GM13976 (cell line): ENCODE measurements around the gene TPRX2.

Experiments used
- DNase-seq: peaks from one replicate; pipeline ENCODE4 v3.0.0; 2012; ENCODE audit warnings: low spot score
- in situ Hi-C: fragments of 300-500 bp; cut with MboI; formaldehyde crosslinking; loops from one replicate; pipeline ENCODE4 v1.12.0; 2022; ENCODE audit warnings: low sequenced_read_pairs, mixed read lengths, inconsistent platforms; ENCODE audit not compliant: unreplicated experiment
- TF ChIP-seq, protein P1 (sequence below): IDR thresholded peaks from 2 replicates; pipeline ENCODE4 v1.5.1; 2012; ENCODE audit warnings: borderline replicate concordance, mild to moderate bottlenecking; ENCODE audit not compliant: insufficient read depth; ENCODE audit errors: extremely low read depth, missing control alignments, control extremely low read depth

Gene TPRX2

DNA sequence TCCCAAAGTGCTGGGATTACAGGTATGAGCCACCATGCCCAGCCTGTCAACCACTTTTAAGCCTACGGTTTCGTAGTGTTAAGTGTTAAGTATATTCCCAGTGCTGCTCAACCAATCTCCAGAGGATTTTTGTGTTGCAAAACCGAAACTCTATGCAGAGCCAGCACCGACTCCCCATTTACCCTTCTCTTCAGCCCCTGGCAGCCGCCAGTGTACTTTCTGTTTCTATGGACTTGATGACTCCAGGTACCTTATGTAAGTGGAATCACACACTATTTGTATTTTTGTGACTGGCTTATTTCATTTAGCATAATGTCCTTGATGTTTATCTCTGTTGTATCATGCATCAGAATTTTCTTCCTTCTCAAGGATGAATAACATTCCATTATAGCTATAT is 26.0 kb downstream of the TPRX2 start:
- TF ChIP-seq, protein P1, sequence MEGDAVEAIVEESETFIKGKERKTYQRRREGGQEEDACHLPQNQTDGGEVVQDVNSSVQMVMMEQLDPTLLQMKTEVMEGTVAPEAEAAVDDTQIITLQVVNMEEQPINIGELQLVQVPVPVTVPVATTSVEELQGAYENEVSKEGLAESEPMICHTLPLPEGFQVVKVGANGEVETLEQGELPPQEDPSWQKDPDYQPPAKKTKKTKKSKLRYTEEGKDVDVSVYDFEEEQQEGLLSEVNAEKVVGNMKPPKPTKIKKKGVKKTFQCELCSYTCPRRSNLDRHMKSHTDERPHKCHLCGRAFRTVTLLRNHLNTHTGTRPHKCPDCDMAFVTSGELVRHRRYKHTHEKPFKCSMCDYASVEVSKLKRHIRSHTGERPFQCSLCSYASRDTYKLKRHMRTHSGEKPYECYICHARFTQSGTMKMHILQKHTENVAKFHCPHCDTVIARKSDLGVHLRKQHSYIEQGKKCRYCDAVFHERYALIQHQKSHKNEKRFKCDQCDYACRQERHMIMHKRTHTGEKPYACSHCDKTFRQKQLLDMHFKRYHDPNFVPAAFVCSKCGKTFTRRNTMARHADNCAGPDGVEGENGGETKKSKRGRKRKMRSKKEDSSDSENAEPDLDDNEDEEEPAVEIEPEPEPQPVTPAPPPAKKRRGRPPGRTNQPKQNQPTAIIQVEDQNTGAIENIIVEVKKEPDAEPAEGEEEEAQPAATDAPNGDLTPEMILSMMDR: no peak
- DNase-seq: no peak
- in situ Hi-C loops: no loop called here

DNA sequence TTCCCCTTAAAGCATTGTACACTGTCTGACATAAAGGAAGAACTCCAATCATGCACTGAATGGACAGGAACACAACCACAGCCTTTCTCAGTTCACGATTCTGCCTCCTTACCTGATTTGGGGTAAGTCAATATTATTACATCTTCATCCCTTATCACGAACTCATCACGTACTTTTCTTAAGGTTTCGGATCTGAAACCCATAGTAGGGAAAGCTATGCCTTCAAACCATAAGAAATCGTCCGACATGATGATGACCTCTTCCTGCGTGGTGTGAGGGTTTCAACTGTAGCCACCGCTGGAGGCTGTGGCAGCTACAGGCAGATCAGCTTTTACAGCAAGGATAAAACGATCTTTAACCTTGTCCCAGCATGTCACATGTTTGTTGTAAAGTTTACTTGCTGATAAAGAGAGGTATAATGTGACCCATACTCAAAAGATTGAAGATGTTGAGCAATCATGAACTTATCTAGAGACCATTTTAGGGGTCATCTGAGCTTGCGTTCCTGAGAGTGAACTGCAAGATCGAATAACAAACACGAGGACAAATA is 27.1 kb downstream of the TPRX2 start, which contains the start of gene SULT2A1:
Gene SULT2A1, minus strand, starts transcription at position 306 of the 550 bp plus-strand sequence. Its CDS starts 58 bp downstream, at position 248.
- in situ Hi-C loops: no loop called here
- DNase-seq: no peak
- TF ChIP-seq, protein P1: no peak

DNA sequence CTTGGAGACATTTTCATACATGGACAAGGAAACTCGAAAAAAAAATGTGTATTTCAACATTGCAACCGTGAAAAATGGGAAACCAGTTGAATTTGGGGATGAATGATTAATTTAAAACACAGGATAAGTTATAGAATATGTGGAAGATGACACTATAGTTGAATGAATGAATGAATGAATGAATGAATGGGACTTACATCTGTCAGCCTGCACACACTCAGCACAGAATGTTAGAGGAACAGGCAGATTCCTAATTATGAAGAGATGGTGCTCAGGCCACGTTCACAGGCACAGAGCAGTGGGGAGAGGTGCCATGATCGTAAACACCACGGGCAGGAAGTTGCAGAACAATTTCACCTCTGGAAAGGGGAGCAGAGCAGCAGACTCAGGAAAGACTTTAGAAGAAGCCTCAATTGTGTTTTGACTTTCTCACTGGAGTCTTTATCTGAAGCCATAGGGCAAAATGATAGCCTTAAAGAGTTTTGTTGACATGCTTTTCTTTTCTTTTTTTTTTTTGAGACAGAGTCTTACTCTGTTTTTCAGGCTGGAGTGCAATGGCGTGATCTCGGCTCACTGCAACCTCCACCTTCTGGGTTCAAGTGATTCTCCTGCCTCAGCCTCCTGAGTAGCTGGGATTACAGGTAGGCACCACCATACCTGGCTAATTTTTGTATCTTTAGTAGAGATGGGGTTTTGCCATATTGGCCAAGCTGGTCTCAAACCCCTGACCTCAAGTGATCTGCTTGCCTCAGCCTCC is 32.0 kb downstream of the TPRX2 start:
- TF ChIP-seq, protein P1: no peak
- no peak for DNase-seq
- in situ Hi-C loops: no loop called here

DNA sequence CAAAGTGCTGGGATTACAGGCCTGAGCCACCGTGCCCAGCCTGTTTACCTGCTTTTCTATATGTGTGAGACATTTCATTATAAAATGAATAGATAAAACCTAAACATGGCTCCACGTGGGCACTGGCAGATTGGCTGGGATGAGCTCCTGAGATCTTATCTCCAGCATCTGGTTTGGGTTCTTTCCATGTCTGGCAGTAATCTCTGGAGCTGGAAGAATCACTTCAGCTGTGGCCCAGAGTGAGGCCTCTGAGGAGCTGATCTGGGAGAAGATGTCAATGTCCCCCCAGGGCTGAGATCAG is 32.5 kb downstream of the TPRX2 start:
- in situ Hi-C loops: no loop called here
- TF ChIP-seq, protein P1: no peak
- no peak for DNase-seq

DNA sequence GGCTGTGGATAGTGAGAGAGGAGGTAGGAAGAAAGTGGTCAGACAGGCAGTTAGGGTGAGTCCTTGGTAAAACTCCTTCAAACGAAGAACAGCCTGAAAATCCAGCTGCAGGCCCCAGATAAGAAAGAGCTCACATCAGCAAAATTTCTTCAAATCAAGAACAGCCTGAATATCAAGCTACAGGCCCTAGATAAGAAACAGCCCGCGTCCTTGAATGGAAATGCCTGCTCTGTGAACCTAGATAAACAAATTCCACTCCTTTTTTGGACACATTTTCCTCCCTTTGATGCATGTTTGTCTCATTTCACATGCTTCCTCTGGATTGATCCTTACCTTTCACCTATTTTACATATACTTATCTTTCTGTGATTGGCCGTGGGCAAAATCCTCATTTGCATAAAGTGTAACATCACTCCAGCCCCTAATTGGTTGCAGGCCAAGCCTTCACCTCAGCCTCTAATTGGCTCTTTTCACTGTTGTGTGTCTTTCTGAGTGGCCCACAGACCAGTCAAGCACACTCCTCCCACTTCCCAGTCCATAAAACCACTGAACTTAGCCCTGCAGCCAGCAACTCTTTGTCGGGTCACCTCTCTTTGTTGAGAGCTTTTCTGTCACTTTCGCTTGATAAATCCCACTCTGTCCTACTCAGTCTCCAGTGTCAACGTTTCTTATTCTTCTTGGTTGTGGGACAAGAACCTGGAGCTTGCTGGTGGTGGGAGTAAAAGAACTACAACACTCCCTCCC is 33.1 kb downstream of the TPRX2 start:
- in situ Hi-C loops: no loop called here
- DNase-seq: no peak
- TF ChIP-seq, protein P1: no peak

DNA sequence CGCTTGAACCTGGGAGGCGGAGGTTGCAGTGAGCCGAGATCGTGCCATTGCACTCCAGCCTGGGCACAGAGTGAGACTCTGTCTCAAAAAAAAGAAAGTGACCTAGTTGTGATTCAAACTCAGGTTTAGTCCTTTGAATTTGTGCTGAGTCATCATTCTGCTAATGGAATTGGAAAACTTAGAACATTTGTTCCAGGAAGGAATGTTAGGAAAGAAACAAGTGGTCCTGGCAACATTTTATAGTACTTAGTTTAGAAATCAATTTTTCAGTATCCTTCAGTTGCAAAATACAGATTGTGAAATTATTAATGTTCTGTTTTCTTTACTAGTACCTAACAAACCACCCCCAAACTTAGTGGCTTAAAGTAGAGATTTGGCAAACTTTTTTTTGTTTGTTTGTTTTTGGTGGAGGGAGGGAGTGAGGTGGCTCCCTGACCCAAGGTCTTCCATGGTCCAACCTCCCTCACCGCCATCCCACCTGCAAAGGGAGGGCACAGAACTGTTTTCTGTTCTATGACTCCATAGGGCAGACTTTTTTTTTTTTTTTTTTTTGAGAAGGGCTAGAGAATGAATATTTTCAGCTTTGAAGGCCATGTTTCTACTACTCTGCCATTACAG is 36.2 kb downstream of the TPRX2 start:
- no peak for DNase-seq
- in situ Hi-C loops: no loop called here

More for the DNA sequence above, 36.2 kb downstream of the TPRX2 start:
- TF ChIP-seq, protein P1: no peak
